OCI-LY1 (cell line): Measurements from ENCODE around the gene CLPX.

ENCODE experiments used
- CTCF ChIP-seq: fragments of 200-600 bp; sonication (generic), shearing (Covaris generic); IDR thresholded peaks from 2 replicates; pipeline ENCODE4 v1.5.1; 2017; ENCODE audit warnings: mild to moderate bottlenecking, antibody characterized with exemption, low read length, moderate library complexity, mixed read lengths
- EZH2 ChIP-seq: fragments of 200-600 bp; sonication (generic), shearing (Covaris generic); IDR thresholded peaks from 2 replicates; pipeline ENCODE4 v1.8.0; 2017; ENCODE audit warnings: borderline replicate concordance, mixed run types, mild to moderate bottlenecking, antibody characterized with exemption, low read length, moderate library complexity, mixed read lengths

DNA sequence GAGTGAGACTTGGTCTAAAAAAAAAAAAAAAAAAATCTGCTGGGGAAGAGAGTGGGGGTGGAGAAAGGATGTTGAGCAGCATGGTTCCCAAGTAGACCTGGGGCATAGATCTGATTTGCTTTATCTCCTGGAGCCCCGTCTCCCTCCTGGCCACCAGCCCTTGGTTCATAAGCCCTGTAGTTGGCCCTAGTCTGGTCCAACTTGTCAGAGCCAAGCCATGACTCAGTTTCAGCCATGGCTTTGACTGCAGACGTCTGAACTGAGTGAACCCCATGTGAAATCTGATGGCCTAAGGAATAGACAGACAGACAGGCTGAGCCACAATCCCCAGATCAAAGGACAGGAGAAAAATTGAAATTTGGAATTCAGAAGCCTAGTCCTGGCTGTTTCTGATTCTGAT lies 28.1 kb upstream of the CLPX start:
- TF ChIP-seq CTCF = no peak
- TF ChIP-seq EZH2 = no peak
